GM10847 (cell line): ENCODE data around the gene NUDT5.

ENCODE experiments used
- POLR2A ChIP-seq: IDR thresholded peaks from 2 replicates; pipeline ENCODE4 v1.6.1; 2011; ENCODE audit not compliant: insufficient read length; ENCODE audit errors: extremely low read depth

NUDT5 gene

GRCh38 chr10:12135631-12136030 lies 60.1 kb downstream of the NUDT5 start:
- TF ChIP-seq POLR2A: no peak

- TF ChIP-seq POLR2A: no peak
Measured at GRCh38 chr10:12130237-12130872, 65.3 kb downstream of the NUDT5 start.

GRCh38 chr10:12129222-12130111 lies 66.2 kb downstream of the NUDT5 start, which contains the start of gene SEC61A2:
SEC61A2 (plus strand) TSS chr10:12129677; CDS start chr10:12129788, 111 bp downstream.
- TF ChIP-seq POLR2A: peak; percentile 29

DNA sequence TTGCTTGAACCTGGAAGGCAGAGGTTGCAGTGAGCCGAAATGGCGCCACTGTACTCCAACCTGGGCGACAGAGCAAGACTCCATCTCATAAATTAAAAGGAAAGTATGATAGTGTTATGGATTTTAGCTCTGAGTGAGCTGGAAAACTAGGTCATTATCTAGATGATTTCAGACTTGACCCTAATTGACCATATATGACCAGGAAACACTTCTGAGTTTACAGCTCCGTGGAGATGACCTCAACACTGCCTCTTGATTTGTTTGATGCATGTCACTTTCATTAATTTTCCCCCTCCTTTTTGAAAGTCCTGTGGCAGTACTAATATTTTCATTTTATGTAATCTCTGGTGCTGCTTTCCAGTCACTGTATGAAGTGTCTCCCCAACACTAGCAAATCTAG lies 74.0 kb downstream of the NUDT5 start:
- TF ChIP-seq POLR2A: no peak
